OCI-LY7 (cell line): ENCODE measurements around the gene DCLK1. TPM values are rescaled to one million over a fixed set of nuclear protein-coding genes. Genes with fewer than 3 reads are reported as not detected.

Source experiments
- BruUV-seq: library from RNA; stranded (reverse); fragments of 400-500 nt; replicated peaks from 2 replicates; lab custom pipeline; 2021; lab: Mats Ljungman, UMichigan
- CTCF ChIA-PET: fragments of 300-600 bp; sonication (Branson Sonifier 250); formaldehyde crosslinking; loops from one replicate; lab custom pipeline; 2022; ENCODE audit warnings: antibody characterized with exemption; ENCODE audit not compliant: unreplicated experiment; lab: Charles Lee
- POLR2A ChIA-PET: fragments of 300-600 bp; sonication (Branson Sonifier 250); formaldehyde crosslinking; loops from one replicate; lab custom pipeline; 2022; ENCODE audit warnings: antibody characterized with exemption; lab: Charles Lee
- DNase-seq: peaks from one replicate; pipeline ENCODE4 v3.0.0-alpha.2; 2015; ENCODE audit warnings: low spot score
- H2AFZ ChIP-seq: fragments of 200-600 bp; sonication (generic), shearing (Covaris generic); 2 replicates; pipeline ENCODE4 v1.6.1; 2014; ENCODE audit warnings: mild to moderate bottlenecking, antibody characterized with exemption, low read length, moderate library complexity
- H3K27ac ChIP-seq: fragments of 200-600 bp; sonication (generic); 2 replicates; pipeline ENCODE4 v1.5.1; 2014; ENCODE audit warnings: mixed run types, low read depth, mild to moderate bottlenecking, moderate library complexity, low read length, inconsistent platforms; ENCODE audit not compliant: poor library complexity, severe bottlenecking
- H3K36me3 ChIP-seq: fragments of 200-600 bp; sonication (generic); 2 replicates; pipeline ENCODE4 v1.6.1; 2014; ENCODE audit warnings: mild to moderate bottlenecking, antibody characterized with exemption, low read length, moderate library complexity, mixed read lengths; ENCODE audit not compliant: insufficient read depth
- H3K4me1 ChIP-seq: fragments of 200-600 bp; sonication (generic); 2 replicates; pipeline ENCODE4 v1.5.1; 2014; ENCODE audit warnings: mild to moderate bottlenecking, low read length; ENCODE audit not compliant: insufficient read depth, poor library complexity, severe bottlenecking
- H3K4me2 ChIP-seq: fragments of 200-600 bp; sonication (generic); 2 replicates; pipeline ENCODE4 v1.6.1; 2014; ENCODE audit warnings: mild to moderate bottlenecking, low read length
- H3K4me3 ChIP-seq: fragments of 200-600 bp; sonication (generic); 2 replicates; pipeline ENCODE4 v1.5.1; 2014; ENCODE audit warnings: mild to moderate bottlenecking, low read depth, low read length; ENCODE audit not compliant: poor library complexity, severe bottlenecking
- H3K79me2 ChIP-seq: fragments of 200-600 bp; sonication (generic); 2 replicates; pipeline ENCODE4 v1.6.1; 2016; ENCODE audit warnings: low read depth, mild to moderate bottlenecking, low read length, moderate library complexity, mixed read lengths; ENCODE audit not compliant: insufficient read depth
- H3K9me2 ChIP-seq: fragments of 200-600 bp; sonication (generic); 2 replicates; pipeline ENCODE4 v1.6.1; 2016; ENCODE audit warnings: mild to moderate bottlenecking, low read length, mixed read lengths; ENCODE audit not compliant: insufficient read depth
- H3K9me3 ChIP-seq: fragments of 200-600 bp; sonication (generic); 2 replicates; pipeline ENCODE4 v1.6.1; 2014; ENCODE audit warnings: mild to moderate bottlenecking, mixed run types, low read length, mixed read lengths
- H4K20me1 ChIP-seq: fragments of 200-600 bp; sonication (generic); 2 replicates; pipeline ENCODE4 v1.6.1; 2014; ENCODE audit warnings: mild to moderate bottlenecking, antibody characterized with exemption, low read length, moderate library complexity, mixed read lengths; ENCODE audit not compliant: insufficient read depth
- CTCF ChIP-seq: fragments of 200-600 bp; sonication (generic); conservative IDR thresholded peaks from 2 replicates; pipeline ENCODE4 v1.5.1; 2014; ENCODE audit warnings: mild to moderate bottlenecking, antibody characterized with exemption, low read length, moderate library complexity, mixed read lengths
- EZH2phosphoT487 ChIP-seq: fragments of 200-600 bp; sonication (generic); IDR thresholded peaks from 2 replicates; pipeline ENCODE4 v1.6.1; 2018; ENCODE audit warnings: low read depth, borderline replicate concordance, mild to moderate bottlenecking, mixed run types, antibody characterized with exemption, low read length, moderate library complexity, mixed read lengths
- intact Hi-C: fragments of 100-400 bp; cut with micrococcal nuclease; formaldehyde crosslinking; loops from one replicate; pipeline ENCODE4 v1.10.0; 2022; ENCODE audit not compliant: unreplicated experiment
- total RNA-seq, 2 experiments: library from RNA; depleted of rRNA in 1 of 2; stranded (reverse); fragments of >200 nt in 1 of 2; shearing (Covaris generic) in 1 of 2; gene quantifications; 2 replicates each; pipeline ENCODE4 v1.2.3, GENCODE V29; 2014 to 2022

DCLK1 gene
- total RNA-seq, 2 experiments from 2014 or later = not detected

- Histone ChIP-seq H3K4me2 (no peak overlapping the region), H3K4me3 (no peak overlapping the region), H3K27ac (no peak overlapping the region), H4K20me1 (no peaks in the 10 kb centered on the region), H2AFZ (no peak overlapping the region), H3K36me3 (no peaks in the 10 kb centered on the region), H3K79me2 (no peaks in the 10 kb centered on the region), H3K4me1 (no peaks in the 10 kb centered on the region), H3K9me3 (no peaks in the 10 kb centered on the region), H3K9me2 (no peaks in the 10 kb centered on the region)
- TF ChIP-seq EZH2phosphoT487 = no peak
- TF ChIP-seq CTCF = no peak
- ChIA-PET POLR2A (no interaction called here), CTCF (no interaction called here)
- intact Hi-C loops = no loop called here
- no peak for DNase-seq
- no TSS peak for BruUV-seq
These were observed 236.5 kb downstream of the DCLK1 start for GRCh38 chr13:35894636-35895035.

- BruUV-seq = no TSS peak
- no peaks in the 10 kb centered on the region for H3K4me1 ChIP-seq
- POLR2A ChIA-PET = no interaction called here
- no peak overlapping the region for H2AFZ ChIP-seq
- no peak overlapping the region for H3K4me3 ChIP-seq
- no peak overlapping the region for H3K4me2 ChIP-seq
- H4K20me1 ChIP-seq = no peaks in the 10 kb centered on the region
- DNase-seq = no peak
- no peak overlapping the region for H3K27ac ChIP-seq
- no peaks in the 10 kb centered on the region for H3K9me3 ChIP-seq
- no peak for TF ChIP-seq EZH2phosphoT487
- no peak for TF ChIP-seq CTCF
- H3K36me3 ChIP-seq = no peaks in the 10 kb centered on the region
- intact Hi-C loops = no loop called here
- H3K9me2 ChIP-seq = no peaks in the 10 kb centered on the region
- no peaks in the 10 kb centered on the region for H3K79me2 ChIP-seq
- CTCF ChIA-PET = no interaction called here
These were observed 238.1 kb downstream of the DCLK1 start for GRCh38 chr13:35892837-35893814.
